ENCODE data around the gene CA10. TPM values are rescaled to one million over a fixed set of nuclear protein-coding genes. Genes with fewer than 3 reads are reported as not detected.

Gene CA10
- total RNA-seq, 4 donors from 2014 or later, result not detected

DNA sequence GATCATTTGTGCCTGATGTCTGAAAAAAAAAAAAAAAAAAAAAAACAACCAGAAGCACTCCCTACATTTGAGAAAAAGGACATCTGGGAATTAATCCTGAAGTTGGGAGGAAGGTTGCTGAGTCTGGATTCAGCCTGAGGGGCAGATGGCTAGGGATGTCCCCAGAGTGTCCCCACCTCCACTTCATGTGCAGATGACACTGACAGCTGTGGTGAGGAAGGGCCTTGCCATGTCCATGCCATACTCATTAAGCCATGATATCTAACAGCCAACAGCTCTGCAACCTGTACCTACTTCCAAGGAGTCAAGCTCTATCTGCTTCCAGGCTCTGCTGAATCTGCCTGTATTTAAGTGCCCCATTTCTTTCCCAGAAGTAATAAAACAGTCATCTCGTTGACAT is 356.0 kb downstream of the CA10 start:
- Histone ChIP-seq H3K4me3 (no peak overlapping the region), H3K4me1 (no peaks in the 10 kb centered on the region), H3K27ac (no peak overlapping the region), H3K27me3 (peaks cover 7% of the 10 kb centered on the region), H3K9me3 (no peaks in the 10 kb centered on the region), H3K36me3 (no peaks in the 10 kb centered on the region)
- TF ChIP-seq POLR2AphosphoS5 (IDR thresholded peaks at IDR 0.05) (no peak), POLR2A (IDR thresholded peaks at IDR 0.05) (no peak), EP300 (IDR thresholded peaks at IDR 0.05) (no peak)
- TF ChIP-seq, protein P1, sequence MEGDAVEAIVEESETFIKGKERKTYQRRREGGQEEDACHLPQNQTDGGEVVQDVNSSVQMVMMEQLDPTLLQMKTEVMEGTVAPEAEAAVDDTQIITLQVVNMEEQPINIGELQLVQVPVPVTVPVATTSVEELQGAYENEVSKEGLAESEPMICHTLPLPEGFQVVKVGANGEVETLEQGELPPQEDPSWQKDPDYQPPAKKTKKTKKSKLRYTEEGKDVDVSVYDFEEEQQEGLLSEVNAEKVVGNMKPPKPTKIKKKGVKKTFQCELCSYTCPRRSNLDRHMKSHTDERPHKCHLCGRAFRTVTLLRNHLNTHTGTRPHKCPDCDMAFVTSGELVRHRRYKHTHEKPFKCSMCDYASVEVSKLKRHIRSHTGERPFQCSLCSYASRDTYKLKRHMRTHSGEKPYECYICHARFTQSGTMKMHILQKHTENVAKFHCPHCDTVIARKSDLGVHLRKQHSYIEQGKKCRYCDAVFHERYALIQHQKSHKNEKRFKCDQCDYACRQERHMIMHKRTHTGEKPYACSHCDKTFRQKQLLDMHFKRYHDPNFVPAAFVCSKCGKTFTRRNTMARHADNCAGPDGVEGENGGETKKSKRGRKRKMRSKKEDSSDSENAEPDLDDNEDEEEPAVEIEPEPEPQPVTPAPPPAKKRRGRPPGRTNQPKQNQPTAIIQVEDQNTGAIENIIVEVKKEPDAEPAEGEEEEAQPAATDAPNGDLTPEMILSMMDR (IDR thresholded peaks at IDR 0.05), result no peak
- WGBS, result 50% methylated on average over 1 of the region's 1 CpG
- DNase-seq (ENCODE audit: low spot score in 2 of 2), result no peak

DNA sequence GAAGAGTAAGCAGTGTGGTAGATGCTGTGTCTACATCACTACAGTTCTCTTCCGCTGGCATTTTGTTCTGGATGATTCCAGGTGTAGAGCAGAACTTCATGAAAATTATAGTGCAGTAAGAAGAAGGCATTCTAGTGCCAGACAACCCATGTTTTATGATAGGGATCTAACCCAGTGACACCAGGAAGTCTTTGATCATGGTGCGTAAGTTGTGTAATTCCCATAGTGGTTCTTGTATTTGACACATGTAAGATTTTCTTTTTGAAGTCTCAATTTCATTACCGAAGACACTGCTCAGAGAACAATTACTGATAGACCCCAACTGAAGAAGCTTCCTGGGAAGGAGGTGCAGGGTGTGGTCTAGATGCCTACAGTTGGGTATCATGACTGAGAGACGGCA is 356.9 kb downstream of the CA10 start:
- Histone ChIP-seq H3K4me1 (no peaks in the 10 kb centered on the region), H3K36me3 (no peaks in the 10 kb centered on the region), H3K9me3 (no peaks in the 10 kb centered on the region), H3K4me3 (no peak overlapping the region), H3K27me3 (peaks cover 4% of the 10 kb centered on the region), H3K27ac (no peak overlapping the region)
- WGBS, result 49% methylated on average over 4 of the region's 4 CpGs
- no peak for TF ChIP-seq POLR2A (IDR thresholded peaks at IDR 0.05)
- no peak for TF ChIP-seq EP300 (IDR thresholded peaks at IDR 0.05)
- no peak for TF ChIP-seq POLR2AphosphoS5 (IDR thresholded peaks at IDR 0.05)
- TF ChIP-seq, protein P1 (IDR thresholded peaks at IDR 0.05), result no peak
- DNase-seq (ENCODE audit: low spot score in 2 of 2), result no peak

DNA sequence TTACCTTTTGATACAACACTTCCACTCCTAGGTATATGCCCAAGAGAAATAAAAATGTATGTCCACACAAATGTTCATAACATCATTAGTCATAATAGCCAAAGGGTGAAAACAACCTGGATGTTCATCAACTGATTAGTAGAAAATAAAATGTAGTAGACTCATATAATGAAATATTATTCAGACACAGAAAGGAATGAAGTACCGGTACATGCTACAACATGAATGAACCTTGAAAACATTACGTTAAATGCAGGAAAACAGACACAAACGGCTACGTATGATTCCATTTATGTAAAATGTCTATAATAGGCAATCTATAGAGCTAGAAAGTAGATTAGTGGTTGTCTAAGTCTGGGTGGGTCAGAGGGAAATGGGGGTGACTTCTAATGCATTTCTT is 358.5 kb downstream of the CA10 start:
- Histone ChIP-seq H3K27me3 (no peaks in the 10 kb centered on the region), H3K4me1 (no peaks in the 10 kb centered on the region), H3K9me3 (no peaks in the 10 kb centered on the region), H3K4me3 (no peak overlapping the region), H3K36me3 (no peaks in the 10 kb centered on the region), H3K27ac (no peak overlapping the region)
- TF ChIP-seq EP300 (IDR thresholded peaks at IDR 0.05), result no peak
- TF ChIP-seq, protein P1 (IDR thresholded peaks at IDR 0.05), result no peak
- no peak for TF ChIP-seq POLR2A (IDR thresholded peaks at IDR 0.05)
- no peak for TF ChIP-seq POLR2AphosphoS5 (IDR thresholded peaks at IDR 0.05)
- 72% methylated on average over 4 of the region's 4 CpGs for WGBS
- DNase-seq (ENCODE audit: low spot score in 2 of 2), result no peak

DNA sequence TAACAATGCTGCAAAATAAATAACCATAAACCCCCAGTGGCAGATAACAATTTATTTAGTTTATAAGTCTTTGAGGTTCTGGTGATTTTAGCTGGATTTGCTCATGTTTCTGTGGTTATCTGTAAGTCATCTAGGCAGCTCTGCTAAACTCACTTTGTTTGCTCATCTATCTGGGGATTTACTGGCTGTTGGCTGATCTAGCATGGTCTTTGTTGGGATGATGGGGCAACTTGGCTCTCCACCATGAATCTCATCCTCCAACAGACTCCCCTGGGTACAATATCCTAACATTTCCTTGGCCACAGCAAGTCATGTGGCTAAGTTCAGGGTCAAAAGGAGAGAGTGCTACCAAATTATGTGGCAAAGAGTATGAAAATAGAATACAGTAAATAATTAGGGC is 359.3 kb downstream of the CA10 start:
- Histone ChIP-seq H3K27ac (no peak overlapping the region), H3K4me1 (no peaks in the 10 kb centered on the region), H3K27me3 (no peaks in the 10 kb centered on the region), H3K4me3 (no peak overlapping the region), H3K9me3 (no peaks in the 10 kb centered on the region), H3K36me3 (no peaks in the 10 kb centered on the region)
- TF ChIP-seq, protein P1 (IDR thresholded peaks at IDR 0.05), result no peak
- no peak for TF ChIP-seq POLR2AphosphoS5 (IDR thresholded peaks at IDR 0.05)
- no peak for TF ChIP-seq POLR2A (IDR thresholded peaks at IDR 0.05)
- TF ChIP-seq EP300 (IDR thresholded peaks at IDR 0.05), result no peak
- no peak for DNase-seq (ENCODE audit: low spot score in 2 of 2)

DNA sequence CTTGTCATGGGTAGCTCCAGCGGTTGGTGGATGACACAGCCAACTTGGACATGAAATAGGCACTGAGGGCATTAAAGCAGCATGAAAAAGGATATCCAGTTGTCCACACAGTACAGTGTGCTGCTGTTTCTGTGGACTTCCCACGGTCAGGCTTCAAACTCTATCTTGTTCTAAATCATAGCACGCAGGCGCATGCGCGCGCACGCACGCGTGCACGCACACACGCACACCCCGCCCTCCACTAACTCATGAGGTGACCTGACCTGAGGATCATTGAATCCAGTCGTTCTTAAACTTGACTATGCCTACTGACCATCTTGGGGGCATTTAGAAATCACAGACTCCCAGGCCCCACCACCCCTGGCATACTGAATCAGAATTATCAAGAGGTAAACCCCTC is 361.4 kb downstream of the CA10 start:
- no peak for TF ChIP-seq POLR2A (IDR thresholded peaks at IDR 0.05)
- TF ChIP-seq, protein P1 (IDR thresholded peaks at IDR 0.05), result no peak
- TF ChIP-seq POLR2AphosphoS5 (IDR thresholded peaks at IDR 0.05), result no peak
- no peak for TF ChIP-seq EP300 (IDR thresholded peaks at IDR 0.05)
- H3K27me3 ChIP-seq, result no peaks in the 10 kb centered on the region

More for the DNA sequence above, 361.4 kb downstream of the CA10 start:
- no peak overlapping the region for H3K27ac ChIP-seq
- H3K36me3 ChIP-seq, result no peaks in the 10 kb centered on the region
- DNase-seq (ENCODE audit: low spot score in 2 of 2), result no peak
- H3K4me3 ChIP-seq, result no peak overlapping the region
- H3K9me3 ChIP-seq, result no peaks in the 10 kb centered on the region
- WGBS, result 90% methylated on average over 14 of the region's 14 CpGs
- H3K4me1 ChIP-seq, result no peaks in the 10 kb centered on the region
